Measurements from ENCODE around the gene ARID1B.

Gene ARID1B

DNA sequence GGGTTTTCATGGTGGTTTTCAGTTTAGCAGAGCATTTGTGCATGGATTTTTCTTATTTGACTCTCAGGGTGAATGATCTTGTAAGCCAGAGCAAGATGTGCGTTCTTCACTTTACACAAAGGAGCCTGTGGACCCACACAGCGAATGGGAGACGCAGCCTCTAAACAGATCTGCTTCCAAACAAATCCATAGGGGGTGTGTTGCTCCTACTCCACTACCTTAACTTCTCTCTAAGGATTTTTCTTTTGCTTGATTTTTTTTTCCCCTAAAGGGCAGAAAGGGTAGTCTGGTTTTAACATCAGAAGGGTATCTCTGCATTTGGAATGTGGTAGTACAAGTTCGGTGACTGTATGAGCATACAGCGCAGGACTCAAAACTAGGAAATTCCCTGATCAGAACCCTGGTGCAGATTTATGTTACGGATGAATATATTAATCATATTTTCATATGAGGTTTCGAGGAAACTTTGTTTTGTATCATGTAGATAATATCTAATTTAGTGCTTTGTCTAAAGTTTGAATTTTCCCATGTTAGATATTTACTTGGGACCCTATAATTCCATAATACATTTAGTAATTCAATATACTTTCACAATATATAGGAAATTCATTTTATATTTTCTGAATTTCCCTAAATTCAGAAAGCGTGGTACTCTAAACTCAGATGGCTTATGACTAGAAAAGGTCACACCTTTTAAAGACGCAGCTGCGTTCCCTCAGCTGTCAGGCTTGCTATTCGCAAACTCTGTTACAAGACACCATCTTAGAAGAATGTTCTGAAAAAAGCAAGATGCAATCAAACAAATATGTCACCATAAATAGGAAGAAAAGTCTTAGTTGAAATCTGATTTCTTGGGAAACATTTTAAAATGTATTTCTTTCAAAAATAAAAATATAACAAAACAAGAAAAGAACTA lies 349.3 kb downstream of the ARID1B start:
- no peak for DNase-seq (ENCODE audit: low read depth in 2 of 2)

DNA sequence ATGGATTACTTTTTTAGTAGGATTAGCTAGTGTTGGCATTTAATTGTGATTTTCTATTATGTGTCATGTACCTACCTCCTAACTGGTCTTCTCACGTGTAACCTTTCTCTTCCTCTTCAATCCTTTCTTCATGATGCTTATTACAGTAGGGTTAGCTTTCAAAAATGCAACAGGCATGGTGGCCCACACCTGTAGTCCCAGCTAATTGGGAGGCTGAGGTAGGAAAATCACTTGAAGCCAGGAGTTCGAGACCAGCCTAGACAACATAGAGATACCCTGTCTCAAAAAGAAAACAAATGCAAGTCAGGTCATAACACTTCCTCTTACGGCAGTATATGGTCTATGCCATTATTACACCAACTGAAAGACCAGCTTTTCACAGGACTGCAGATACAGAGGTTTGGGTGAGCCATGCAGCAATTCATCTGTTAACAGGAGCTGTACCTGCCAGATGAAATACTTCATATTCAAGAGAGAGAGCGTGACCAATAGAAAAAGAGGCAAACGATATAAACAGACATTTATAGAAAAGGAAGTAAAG lies 351.1 kb downstream of the ARID1B start:
- no peak for DNase-seq (ENCODE audit: low read depth in 2 of 2)

DNA sequence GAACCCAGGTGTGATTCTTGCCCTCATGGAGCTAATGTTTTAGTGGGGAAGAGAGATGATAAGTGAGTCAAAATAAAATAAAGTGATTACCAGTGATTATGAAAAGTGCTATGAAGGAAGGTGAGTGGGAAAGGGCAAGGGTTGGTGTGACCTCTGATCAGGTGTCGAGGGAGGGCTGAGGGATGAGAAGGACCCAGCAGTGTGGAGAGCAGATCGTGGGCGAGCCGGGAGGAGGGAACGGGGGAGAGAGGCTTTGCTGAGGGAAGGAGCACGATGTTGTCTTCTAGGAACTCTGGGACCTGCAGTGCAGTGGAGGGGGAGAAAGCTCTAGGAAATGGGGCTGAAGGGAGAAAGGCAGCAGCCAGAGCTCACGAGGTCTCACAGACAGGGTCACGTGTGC lies 354.1 kb downstream of the ARID1B start:
- DNase-seq (ENCODE audit: low read depth in 2 of 2), result no peak

DNA sequence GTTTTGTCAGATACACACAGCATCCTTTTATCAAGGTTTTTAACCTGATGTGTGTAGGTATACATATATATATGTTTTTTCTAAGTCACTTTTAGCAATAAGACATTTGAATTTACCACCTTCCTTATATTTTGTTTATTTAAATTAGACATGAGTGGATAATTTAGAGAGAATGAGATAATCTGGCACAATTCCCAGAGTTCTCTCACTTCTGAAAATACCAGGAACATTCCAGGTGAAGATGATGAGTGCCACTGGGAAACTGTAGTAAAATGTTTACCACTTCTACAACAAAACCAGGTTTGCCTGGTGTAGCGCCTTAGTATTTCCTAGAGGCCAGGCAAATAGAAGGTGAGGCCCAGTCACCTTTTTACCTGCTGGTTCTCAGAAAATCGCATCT lies 356.7 kb downstream of the ARID1B start:
- DNase-seq (ENCODE audit: low read depth in 2 of 2), result no peak

- no peak for DNase-seq (ENCODE audit: low read depth in 2 of 2)
These were observed 357.3 kb downstream of the ARID1B start for GRCh38 chr6:157134402-157135047.

DNA sequence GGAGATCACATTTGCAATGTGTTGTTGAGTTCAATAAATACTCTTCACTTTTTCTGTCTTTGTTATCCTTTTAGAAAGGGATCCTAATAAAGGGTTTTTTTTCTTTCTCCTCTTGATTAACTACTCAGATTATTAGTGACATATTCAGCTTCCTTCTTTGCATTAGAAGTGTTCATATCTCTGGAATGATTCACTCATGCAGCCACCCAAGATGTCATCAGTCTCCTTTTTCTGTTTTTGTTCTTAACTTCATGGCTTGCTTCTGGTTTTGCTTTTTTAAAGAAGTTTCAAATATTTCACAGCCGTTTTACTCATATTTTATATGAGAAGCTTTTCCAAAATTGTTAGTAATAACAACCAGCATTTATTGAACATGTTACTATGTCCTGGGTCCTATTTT lies 358.5 kb downstream of the ARID1B start:
- DNase-seq (ENCODE audit: low read depth in 2 of 2), result no peak

- DNase-seq (ENCODE audit: low read depth in 2 of 2), result no peak
These were observed 360.3 kb downstream of the ARID1B start for GRCh38 chr6:157137501-157137900.

DNA sequence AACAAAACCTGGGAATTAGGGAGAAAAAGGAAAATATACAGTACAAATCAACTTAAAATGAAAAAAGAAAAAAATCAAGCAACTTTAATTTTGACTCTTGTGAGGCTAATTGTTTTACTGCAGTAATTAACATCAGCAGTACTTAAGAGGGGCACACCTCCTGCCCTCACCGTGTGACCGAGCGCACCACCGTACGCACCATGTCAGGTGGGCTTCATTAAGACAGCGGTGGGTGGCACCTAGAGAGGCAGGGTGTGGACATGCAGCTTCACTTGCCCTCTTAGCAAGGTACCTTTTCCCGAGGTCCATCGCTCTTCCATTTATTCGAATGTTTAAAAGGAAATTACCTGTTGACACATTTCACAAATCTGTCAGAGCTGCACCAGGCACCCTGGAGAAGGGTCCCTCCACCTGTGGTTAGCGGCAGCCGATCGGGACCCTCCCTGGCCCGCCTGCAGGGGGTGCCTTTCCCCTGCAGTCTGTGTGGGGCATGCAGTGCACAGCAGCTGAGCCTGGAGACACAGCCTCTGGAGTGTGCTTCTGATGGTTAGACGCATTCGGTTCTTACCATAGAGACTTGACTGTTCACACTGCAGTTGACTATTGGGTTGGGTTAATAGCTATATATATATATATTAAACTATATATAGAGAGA lies 362.0 kb downstream of the ARID1B start:
- no peak for DNase-seq (ENCODE audit: low read depth in 2 of 2)

DNA sequence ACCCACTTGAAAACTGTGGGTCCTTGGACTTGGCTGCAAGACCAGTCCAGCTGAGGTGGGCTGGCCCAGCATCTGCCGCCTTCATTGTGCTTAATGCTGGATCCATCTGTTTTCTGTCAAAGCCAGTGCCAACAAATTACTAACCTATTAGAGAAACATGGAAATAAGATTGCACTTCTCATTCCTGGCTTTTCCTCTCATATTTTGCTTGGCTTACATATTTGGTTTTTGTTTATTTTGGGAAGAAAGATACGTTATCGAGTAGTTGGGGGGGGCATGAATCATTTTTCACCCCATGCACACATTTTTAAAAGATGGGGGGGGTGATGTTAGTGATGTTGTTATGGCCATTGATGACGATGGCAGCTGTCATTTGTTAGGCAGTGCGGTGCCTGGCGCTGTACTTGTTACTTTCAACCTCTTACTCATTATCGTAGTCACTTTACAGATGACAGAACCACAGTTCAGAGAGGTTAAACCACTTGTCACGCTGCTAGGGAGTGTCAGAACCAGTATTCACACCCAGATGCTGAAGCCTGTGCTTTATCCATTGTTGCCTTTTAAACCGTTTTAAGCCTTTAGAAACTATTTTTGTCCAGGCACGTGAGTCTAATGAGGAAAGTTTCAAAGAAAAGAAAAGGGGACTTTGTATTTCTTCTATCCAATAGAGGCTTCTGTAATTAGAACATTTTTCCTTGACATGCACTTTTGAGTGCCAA lies 366.2 kb downstream of the ARID1B start:
- peak; percentile 23 to 26 for DNase-seq (ENCODE audit: low read depth in 2 of 2)

- no peak for DNase-seq (ENCODE audit: low read depth in 2 of 2)
These were observed 367.0 kb downstream of the ARID1B start for GRCh38 chr6:157143890-157144798.

- no peak for DNase-seq (ENCODE audit: low read depth in 2 of 2)
These were observed 367.8 kb downstream of the ARID1B start for GRCh38 chr6:157144859-157145568.

- no peak for DNase-seq (ENCODE audit: low read depth in 2 of 2)
These were observed 368.6 kb downstream of the ARID1B start for GRCh38 chr6:157145656-157146285.

DNA sequence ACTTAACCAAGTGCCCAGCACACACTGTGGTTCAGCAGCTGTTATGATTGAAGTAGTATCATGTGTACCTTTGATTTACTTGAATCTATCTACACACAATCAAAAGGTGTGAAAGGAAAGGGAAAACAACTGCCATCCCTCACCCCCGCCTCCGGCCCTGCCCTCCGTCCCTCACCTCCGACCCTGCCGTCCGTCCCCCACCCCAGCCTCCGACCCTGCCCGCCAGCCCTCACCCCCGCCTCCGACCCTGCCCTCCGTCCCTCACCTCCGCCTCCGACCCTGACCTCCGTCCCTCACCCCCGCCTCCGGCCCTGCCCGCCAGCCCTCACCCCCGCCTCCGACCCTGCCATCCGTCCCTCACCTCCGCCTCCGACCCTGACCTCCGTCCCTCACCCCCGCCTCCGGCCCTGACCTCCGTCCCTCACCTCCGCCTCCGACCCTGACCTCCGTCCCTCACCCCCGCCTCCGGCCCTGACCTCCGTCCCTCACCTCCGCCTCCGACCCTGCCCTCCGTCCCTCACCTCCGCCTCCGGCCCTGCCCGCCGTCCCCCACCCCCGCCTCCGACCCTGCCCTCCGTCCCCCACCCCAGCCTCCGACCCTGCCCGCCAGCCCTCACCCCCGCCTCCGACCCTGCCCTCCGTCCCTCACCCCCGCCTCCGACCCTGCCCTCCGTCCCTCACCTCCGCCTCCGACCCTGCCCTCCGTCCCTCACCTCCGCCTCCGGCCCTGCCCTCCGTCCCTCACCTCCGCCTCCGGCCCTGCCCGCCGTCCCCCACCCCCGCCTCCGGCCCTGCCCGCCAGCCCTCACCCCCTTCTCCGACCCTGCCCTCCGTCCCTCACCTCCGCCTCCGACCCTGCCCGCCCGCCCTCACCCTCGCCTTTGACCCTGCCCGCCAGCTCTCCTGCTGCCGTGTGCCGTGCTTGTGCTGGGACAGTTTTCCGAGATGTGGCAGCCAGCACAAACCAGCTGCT lies 370.2 kb downstream of the ARID1B start:
- DNase-seq (ENCODE audit: low read depth in 2 of 2), result peak in 1 of 2 donors; percentile 10

DNA sequence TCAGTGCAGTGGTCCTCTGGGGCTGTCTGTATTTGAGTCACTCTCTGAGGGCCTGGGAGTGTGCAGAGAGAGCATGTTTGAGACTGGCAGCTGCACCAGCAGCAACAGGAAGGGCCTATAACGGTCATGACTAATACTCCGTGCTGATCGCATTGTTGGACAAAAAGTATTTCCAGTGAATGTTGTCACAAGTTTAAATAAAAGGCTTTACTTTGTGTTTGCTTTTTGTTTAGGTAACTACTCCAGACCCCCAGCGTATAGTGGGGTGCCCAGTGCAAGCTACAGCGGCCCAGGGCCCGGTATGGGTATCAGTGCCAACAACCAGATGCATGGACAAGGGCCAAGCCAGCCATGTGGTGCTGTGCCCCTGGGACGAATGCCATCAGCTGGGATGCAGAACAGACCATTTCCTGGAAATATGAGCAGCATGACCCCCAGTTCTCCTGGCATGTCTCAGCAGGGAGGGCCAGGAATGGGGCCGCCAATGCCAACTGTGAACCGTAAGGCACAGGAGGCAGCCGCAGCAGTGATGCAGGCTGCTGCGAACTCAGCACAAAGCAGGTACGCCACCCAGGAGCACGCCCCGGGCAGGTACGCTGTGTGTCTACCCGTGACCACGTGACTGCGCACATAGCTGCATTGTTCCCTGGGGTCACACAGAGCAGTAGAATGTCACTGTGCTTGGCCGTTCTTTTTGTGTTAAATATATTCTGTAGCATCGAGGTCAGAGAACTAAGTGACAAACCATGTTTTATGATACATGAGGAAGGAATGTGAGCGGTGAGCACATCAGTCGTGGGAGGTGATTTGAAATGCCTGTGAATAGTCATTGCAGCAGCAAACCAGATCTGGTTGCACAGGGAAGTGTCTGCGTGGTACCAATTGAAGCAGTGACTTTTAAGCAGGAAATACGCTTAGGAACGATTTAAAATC lies 371.5 kb downstream of the ARID1B start:
- no peak for DNase-seq (ENCODE audit: low read depth in 2 of 2)

- no peak for DNase-seq (ENCODE audit: low read depth in 2 of 2)
These were observed 372.9 kb downstream of the ARID1B start for GRCh38 chr6:157150076-157150475.

DNA sequence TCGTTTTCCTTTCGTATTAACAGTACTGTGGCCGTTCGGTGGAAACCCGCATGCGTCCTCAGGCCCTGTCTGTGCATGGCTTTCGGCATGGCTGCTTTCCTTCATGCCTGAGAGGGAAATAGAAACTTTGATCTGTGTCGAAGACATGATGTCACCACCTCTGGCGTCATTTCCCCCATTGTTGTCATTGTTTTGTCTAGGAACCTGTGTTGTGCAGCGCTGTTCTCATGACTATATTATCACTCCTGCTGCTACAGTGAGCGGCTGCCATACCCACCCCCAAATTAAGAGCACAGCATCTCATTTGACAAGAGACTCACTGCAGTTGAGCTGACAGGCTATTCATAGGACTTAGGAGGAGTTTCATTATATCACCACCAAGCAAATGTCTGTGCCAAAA lies 373.9 kb downstream of the ARID1B start:
- DNase-seq (ENCODE audit: low read depth in 2 of 2), result no peak

DNA sequence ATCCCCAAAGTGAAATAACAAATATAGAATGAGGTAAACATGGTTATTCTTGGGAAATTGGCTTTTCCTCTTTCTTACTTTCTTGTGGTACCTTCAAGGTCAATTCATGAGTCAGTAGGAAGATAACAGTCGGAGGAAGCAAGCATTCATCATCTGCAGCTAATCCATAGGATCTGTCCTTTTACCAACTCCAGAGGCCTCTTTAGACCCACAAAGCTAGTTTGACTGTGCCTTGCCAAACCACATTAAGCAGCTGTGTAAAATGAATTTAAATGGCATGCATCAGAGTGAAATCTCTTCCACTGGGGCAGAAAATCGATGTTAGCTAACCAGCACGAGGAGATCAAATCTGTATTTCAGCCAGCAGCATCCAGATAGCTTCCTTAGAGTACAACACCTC lies 374.8 kb downstream of the ARID1B start:
- DNase-seq (ENCODE audit: low read depth in 2 of 2), result no peak
